Germinal center (tissue), 1 donor: ENCODE data around the gene NBL1.

Experiments
- DNase-seq: peaks from one replicate; pipeline ENCODE4 v3.0.0; 2012; ENCODE audit warnings: mixed read lengths, low spot score

The NBL1 gene

GRCh38 chr1:19670787-19671186 lies 26.7 kb downstream of the NBL1 start:
- no peak for DNase-seq

GRCh38 chr1:19672237-19672636 lies 28.1 kb downstream of the NBL1 start:
- DNase-seq: no peak

GRCh38 chr1:19675797-19676196 lies 31.7 kb downstream of the NBL1 start:
- no peak for DNase-seq

- peak; percentile 33 for DNase-seq
These were observed 32.4 kb downstream of the NBL1 start for GRCh38 chr1:19676438-19676922.

GRCh38 chr1:19678493-19678892 lies 34.4 kb downstream of the NBL1 start:
- DNase-seq: no peak

- no peak for DNase-seq
These were observed 34.9 kb downstream of the NBL1 start for GRCh38 chr1:19678931-19679453.

- DNase-seq: no peak
These were observed 35.6 kb downstream of the NBL1 start for GRCh38 chr1:19679691-19680090.

GRCh38 chr1:19680644-19681043 lies 36.5 kb downstream of the NBL1 start:
- DNase-seq: no peak

- no peak for DNase-seq
These were observed 38.1 kb downstream of the NBL1 start for GRCh38 chr1:19682257-19682656.

GRCh38 chr1:19682901-19683300 lies 38.8 kb downstream of the NBL1 start:
- DNase-seq: no peak

GRCh38 chr1:19683351-19683750 lies 39.2 kb downstream of the NBL1 start:
- no peak for DNase-seq

- no peak for DNase-seq
These were observed 40.6 kb downstream of the NBL1 start for GRCh38 chr1:19684677-19685076.

- no peak for DNase-seq
These were observed 41.9 kb downstream of the NBL1 start for GRCh38 chr1:19685994-19686393.

- no peak for DNase-seq
These were observed 43.3 kb downstream of the NBL1 start for GRCh38 chr1:19687414-19687813.

GRCh38 chr1:19688041-19688842 lies 44.1 kb downstream of the NBL1 start:
- DNase-seq: no peak

GRCh38 chr1:19689085-19689757 lies 45.1 kb downstream of the NBL1 start:
- DNase-seq: no peak

GRCh38 chr1:19689856-19690255 lies 45.7 kb downstream of the NBL1 start:
- DNase-seq: no peak

- no peak for DNase-seq
These were observed 46.2 kb downstream of the NBL1 start for GRCh38 chr1:19690342-19690741.

GRCh38 chr1:19694298-19694697 lies 50.2 kb downstream of the NBL1 start:
- no peak for DNase-seq

GRCh38 chr1:19695772-19696171 lies 51.7 kb downstream of the NBL1 start:
- DNase-seq: no peak

GRCh38 chr1:19696820-19697219 lies 52.7 kb downstream of the NBL1 start:
- DNase-seq: no peak

GRCh38 chr1:19698181-19698580 lies 54.1 kb downstream of the NBL1 start:
- DNase-seq: peak; percentile 81

GRCh38 chr1:19700079-19700777 lies 56.1 kb downstream of the NBL1 start:
- DNase-seq: no peak
